Heart right ventricle (tissue), 16 donors: ENCODE measurements around the gene IGSF9B. TPM values are rescaled to one million over a fixed set of nuclear protein-coding genes. Genes with fewer than 3 reads are reported as not detected.

ENCODE experiments used
- ATAC-seq, 8 donors: fragments of 200-7000 bp; cut with Tn5 transposase; one replicate each; pipeline ENCODE4 v1.9.1; 2020; ENCODE audit warnings: mild to moderate bottlenecking in 8 of 8, moderate library complexity in 8 of 8, moderate number of reproducible peaks in 1 of 8
- DNase-seq, 2 donors: peaks; one replicate each; pipeline ENCODE4 v3.0.0-alpha.2; 2020
- H3K27ac ChIP-seq, 10 donors: fragments of 200-600 bp; sonication (generic) in 2 of 10; one replicate each; pipeline versions ENCODE4 v1.5.0 to v1.8.0; 2020 to 2022; ENCODE audit warnings: mild to moderate bottlenecking in 3 of 10
- H3K27me3 ChIP-seq, 7 donors: fragments of 200-600 bp; one replicate each; pipeline ENCODE4 v1.8.0; 2021 to 2022; ENCODE audit warnings: mild to moderate bottlenecking in 2 of 7
- H3K36me3 ChIP-seq, 9 donors: fragments of 200-600 bp; sonication (generic) in 1 of 9; one replicate each; pipeline versions ENCODE4 v1.5.0 to v1.8.0; 2020 to 2022; ENCODE audit warnings: mild to moderate bottlenecking in 2 of 9
- H3K4me1 ChIP-seq, 9 donors: fragments of 200-600 bp; sonication (generic) in 1 of 9; one replicate each; pipeline versions ENCODE4 v1.5.0 to v1.8.0; 2020 to 2022; ENCODE audit warnings: mild to moderate bottlenecking in 4 of 9
- H3K4me3 ChIP-seq, 10 donors: fragments of 200-600 bp; sonication (generic) in 2 of 10; one replicate each; pipeline versions ENCODE4 v1.5.0 to v1.8.0; 2020 to 2022; ENCODE audit warnings: mild to moderate bottlenecking in 7 of 10, moderate library complexity in 2 of 10
- H3K9me3 ChIP-seq, 11 donors: fragments of 200-600 bp in 10 of 11; sonication (generic) in 2 of 11; one replicate each; pipeline versions ENCODE4 v1.5.0 to v1.8.0; 2013 to 2022; ENCODE audit warnings: mild to moderate bottlenecking in 2 of 11, control low read depth in 1 of 11, moderate library complexity in 1 of 11
- CTCF ChIP-seq, 9 donors: fragments of 200-600 bp; sonication (generic) in 2 of 9; IDR thresholded peaks; one replicate each; pipeline versions ENCODE4 v1.5.0 to v1.8.0; 2021 to 2022; ENCODE audit warnings: antibody characterized with exemption in 9 of 9, mild to moderate bottlenecking in 5 of 9, moderate library complexity in 1 of 9
- WGBS, 2 donors: extraction: QIAGEN DNeasy Blood & Tissue Kit; methylation state at CpG; one replicate each; pipeline ENCODE4 v1.1.7; 2013; ENCODE audit warnings: inconsistent platforms in 1 of 2; 5-methylcytosine and 5-hydroxymethylcytosine counted together
- intact Hi-C, 10 donors: fragments of 100-400 bp; cut with DNase I; formaldehyde crosslinking; loops; one replicate each; pipeline versions ENCODE4 v1.11.1 to v1.14.2; 2022
- polyA plus RNA-seq, 2 donors: library from polyadenylated mRNA; stranded (reverse); fragments of 200-250 nt; gene quantifications; one replicate each; pipeline ENCODE4 v1.2.3, GENCODE V29; 2013
- total RNA-seq, 10 donors: library from RNA; stranded (reverse); fragmentation: NEBNext Ultra II Directional in 3 of 10; extraction: Animal tissue kit (Norgen Biotek cat#: 25700) in 3 of 10; gene quantifications; one replicate each; pipeline versions ENCODE4 v1.2.1 to v1.2.4, GENCODE V29; 2021 to 2023
- donor health status: Arrhythmogenic right ventricular cardiomyopathy.
- donor health status: ischemic (EF 13 %, LVEDD 7.1; RV severe dilation, severe dysfunction).
- donor health status: healthy with polysubstance abuse.
- donor health status: DM: no; HTN: yes; CAD: no.
- donor health status: DM: no; HTN: no; CAD: no.
- donor health status: ischemic (EF 25% LVEDD 6.9; RV normal size, moderate dysfunction).
- donor health status: ischemic (EF 25% LVEDD 5.7; RV mildly dilated, moderate dysfunction).
- donor health status: healthy.
- donor health status: DM: yes; HTN: yes; CAD: no.
- donor health status: Ischemic cardiomyopathy.
- donor health status: ischemic (EF 35%, LVEDD 5.7; RV mildly dilated, moderate dysfunction).
- donor health status: nonischemic (EF 11% LVEDD 7.7; RV severe dilation, severe dysfunction).
- donor health status: DM: yes; HTN: yes; CAD: no.
- donor health status: PGD.
- donor health status: ischemic (EF 29% LVEDD 5.4; RV normal size, mild dysfunction).
- donor health status: nonischemic (EF 23%, LVEDD 6.1; RV moderate dilation, normal function).

IGSF9B gene
- total and polyA plus RNA-seq, 12 donors: 6.7 to 72.3 (median 49.6) TPM

GRCh38 chr11:133926466-133927246 lies 30.1 kb downstream of the IGSF9B start:
- TF ChIP-seq CTCF (IDR thresholded peaks at IDR 0.05): no peak
- H3K36me3 ChIP-seq: peaks cover 0 to 73% (median 28%) of the 10 kb centered on the region in 9 donors
- DNase-seq (no peak), ATAC-seq (no peak)
- peaks cover 5 to 22% (median 14%) of the 10 kb centered on the region in 9 donors for H3K4me1 ChIP-seq
- H3K4me3 ChIP-seq: no peak overlapping the region
- intact Hi-C loops: loop anchor here (2.0 to 10.0 kb wide), 8 partner anchors 111 to 221 kb away; no protein-coding TSS in a partner anchor
- no peaks in the 10 kb centered on the region for H3K9me3 ChIP-seq
- H3K27ac ChIP-seq: no peak overlapping the region
- 91 to 94% methylated on average over 21 of the region's 21 CpGs for WGBS, 2 donors
- no peaks in the 10 kb centered on the region for H3K27me3 ChIP-seq

- ATAC-seq (no peak), DNase-seq (no peak)
- no peaks in the 10 kb centered on the region for H3K27me3 ChIP-seq
- H3K9me3 ChIP-seq: no peaks in the 10 kb centered on the region
- peaks cover 5 to 22% (median 14%) of the 10 kb centered on the region in 9 donors for H3K4me1 ChIP-seq
- no peak overlapping the region for H3K27ac ChIP-seq
- H3K4me3 ChIP-seq: no peak overlapping the region
- intact Hi-C loops: loop anchor here (2.0 to 10.0 kb wide), 8 partner anchors 112 to 222 kb away; no protein-coding TSS in a partner anchor
- peaks cover 0 to 76% (median 28%) of the 10 kb centered on the region in 9 donors for H3K36me3 ChIP-seq
- TF ChIP-seq CTCF (IDR thresholded peaks at IDR 0.05): no peak
- WGBS, 2 donors: 96 to 97% methylated on average over 20 of the region's 20 CpGs
Measured at GRCh38 chr11:133925756-133926155, 31.0 kb downstream of the IGSF9B start.

- Histone ChIP-seq H3K36me3 (peaks cover 0 to 78% (median 39%) of the 10 kb centered on the region in 9 donors), H3K9me3 (no peaks in the 10 kb centered on the region), H3K4me3 (no peak overlapping the region), H3K27ac (no peak overlapping the region), H3K27me3 (no peaks in the 10 kb centered on the region), H3K4me1 (peaks cover 5 to 22% (median 14%) of the 10 kb centered on the region in 9 donors)
- no peak for TF ChIP-seq CTCF (IDR thresholded peaks at IDR 0.05)
- intact Hi-C loops: loop anchor here in 9 of 10 donors (5.0 to 10.0 kb wide), 7 partner anchors 113 to 223 kb away; no protein-coding TSS in a partner anchor
- 95 to 97% methylated on average over 11 of the region's 11 CpGs for WGBS, 2 donors
- ATAC-seq (no peak), DNase-seq (no peak)
Measured at GRCh38 chr11:133924661-133925060, 32.1 kb downstream of the IGSF9B start.

GRCh38 chr11:133922078-133922870 lies 34.5 kb downstream of the IGSF9B start:
- Histone ChIP-seq H3K36me3 (peaks cover 0 to 89% (median 42%) of the 10 kb centered on the region in 9 donors), H3K4me1 (peaks cover 0 to under 1% (median 0%) of the 10 kb centered on the region in 9 donors), H3K27ac (no peak overlapping the region), H3K27me3 (no peaks in the 10 kb centered on the region), H3K4me3 (no peak overlapping the region), H3K9me3 (no peaks in the 10 kb centered on the region)
- ATAC-seq (no peak), DNase-seq (no peak)
- 96 to 97% methylated on average over 23 of the region's 23 CpGs for WGBS, 2 donors
- intact Hi-C loops: loop anchor here in 2 of 10 donors (10.0 kb wide), 1 partner anchor 223 kb away; no protein-coding TSS in a partner anchor
- TF ChIP-seq CTCF (IDR thresholded peaks at IDR 0.05): no peak
